Body of pancreas (tissue), 4 donors: Measurements from ENCODE around the gene CRELD2. TPM values are rescaled to one million over a fixed set of nuclear protein-coding genes. Genes with fewer than 3 reads are reported as not detected.

Experiments
- ATAC-seq: fragments of 150-250 bp; one replicate; pipeline ENCODE4 v1.9.1; 2016
- DNase-seq, 4 donors: peaks; one replicate each; pipeline ENCODE4 v3.0.0-alpha.2; 2019
- H3K27ac ChIP-seq, 4 donors: fragments of 200-600 bp; sonication (generic); 1 replicate in 3 of 4; 2 replicates in 1 of 4; pipeline versions ENCODE4 v1.5.1 to v1.6.1; 2016 to 2019; ENCODE audit warnings: mild to moderate bottlenecking in 1 of 4, mixed read lengths in 1 of 4, moderate library complexity in 1 of 4
- H3K27me3 ChIP-seq, 2 donors: fragments of 200-600 bp; sonication (generic); one replicate each; pipeline ENCODE4 v1.6.0; 2016; ENCODE audit warnings: mild to moderate bottlenecking in 1 of 2
- H3K36me3 ChIP-seq, 2 donors: fragments of 200-600 bp; sonication (generic); replicated peaks in 1 of 2; 2 replicates each; pipeline ENCODE4 v1.5.1; 2016; ENCODE audit warnings: low read depth in 2 of 2; ENCODE audit not compliant: insufficient read depth in 1 of 2
- H3K4me1 ChIP-seq: fragments of 200-600 bp; sonication (generic); one replicate; pipeline ENCODE4 v1.6.0; 2016
- H3K4me3 ChIP-seq, 2 donors: fragments of 200-600 bp; sonication (generic); 1 replicate in 1 of 2; 2 replicates in 1 of 2; pipeline ENCODE4 v1.5.1; 2016 to 2019
- H3K9me3 ChIP-seq, 3 donors: fragments of 200-600 bp; sonication (generic); 1 replicate in 2 of 3; 2 replicates in 1 of 3; pipeline ENCODE4 v1.5.1; 2016
- CTCF ChIP-seq, 7 experiments: fragments of 450-650 bp in 4 of 7; fragments of 200-600 bp in 3 of 7; sonication (generic) in 3 of 7; IDR thresholded peaks; one replicate each; pipeline ENCODE4 v1.5.1; 2016 to 2019; ENCODE audit warnings: antibody characterized with exemption in 7 of 7
- POLR2A ChIP-seq, 3 donors: fragments of 450-650 bp; IDR thresholded peaks; one replicate each; pipeline ENCODE4 v1.6.1; 2016; ENCODE audit warnings: antibody characterized with exemption in 3 of 3, mild to moderate bottlenecking in 2 of 3
- WGBS, 2 donors: methylation state at CpG; one replicate each; pipeline ENCODE4 v1.1.5; 2017; 5-methylcytosine and 5-hydroxymethylcytosine counted together
- intact Hi-C: fragments of 100-400 bp; cut with DNase I; formaldehyde crosslinking; loops from one replicate; pipeline ENCODE4 v1.15.1; 2023
- total RNA-seq, 2 donors: library from RNA; depleted of rRNA; stranded (reverse); fragments of >200 nt; gene quantifications; one replicate each; pipeline ENCODE4 v1.1.0, GENCODE V29; 2016

The CRELD2 gene
- total RNA-seq, 2 donors from 2014 or later = 73.9 to 201 TPM

- TF ChIP-seq CTCF (IDR thresholded peaks at IDR 0.05) (no peak), POLR2A (IDR thresholded peaks at IDR 0.05) (no peak)
- intact Hi-C loops = loop anchor here (2.0 kb wide), 1 partner anchor 104 kb away; no protein-coding TSS in a partner anchor
- 86 to 90% methylated on average over 11 to 15 of the region's 18 CpGs for WGBS, 2 donors
Observed at GRCh38 chr22:49926916-49927315, 8.5 kb downstream of the CRELD2 start.

GRCh38 chr22:49927483-49928184 is 9.2 kb downstream of the CRELD2 start:
- no peak for DNase-seq
- peaks cover 0 to 2% of the 10 kb centered on the region in 2 donors for H3K36me3 ChIP-seq
- no peaks in the 10 kb centered on the region for H3K27me3 ChIP-seq
- H3K27ac ChIP-seq = no peak overlapping the region
- WGBS, 2 donors = 88 to 89% methylated on average over 22 to 26 of the region's 26 CpGs
- TF ChIP-seq CTCF (IDR thresholded peaks at IDR 0.05) (no peak), POLR2A (IDR thresholded peaks at IDR 0.05) (no peak)
- no peak for ATAC-seq
- H3K4me3 ChIP-seq = no peak overlapping the region
- intact Hi-C loops = loop anchor here (2.0 kb wide), 1 partner anchor 103 kb away; no protein-coding TSS in a partner anchor
- no peaks in the 10 kb centered on the region for H3K9me3 ChIP-seq
- peaks cover 20% of the 10 kb centered on the region for H3K4me1 ChIP-seq

More at GRCh38 chr22:49926916-49927315, 8.5 kb downstream of the CRELD2 start:
- no peaks in the 10 kb centered on the region for H3K27me3 ChIP-seq
- no peak overlapping the region for H3K27ac ChIP-seq
- no peak for DNase-seq
- H3K36me3 ChIP-seq = peaks cover 0 to 2% of the 10 kb centered on the region in 2 donors
- H3K4me3 ChIP-seq = no peak overlapping the region
- peaks cover 20% of the 10 kb centered on the region for H3K4me1 ChIP-seq
- no peaks in the 10 kb centered on the region for H3K9me3 ChIP-seq
- ATAC-seq = no peak

- ATAC-seq (no peak), DNase-seq (no peak)
- H3K4me3 ChIP-seq = no peak overlapping the region
- intact Hi-C loops = no loop called here
- H3K27ac ChIP-seq = no peak overlapping the region
- peaks cover 0 to 2% of the 10 kb centered on the region in 2 donors for H3K36me3 ChIP-seq
- 87 to 94% methylated on average over 2 to 8 of the region's 8 CpGs for WGBS, 2 donors
- no peaks in the 10 kb centered on the region for H3K9me3 ChIP-seq
- peaks cover 25% of the 10 kb centered on the region for H3K4me1 ChIP-seq
- no peaks in the 10 kb centered on the region for H3K27me3 ChIP-seq
- TF ChIP-seq POLR2A (IDR thresholded peaks at IDR 0.05) (no peak), CTCF (IDR thresholded peaks at IDR 0.05) (no peak)
Observed at GRCh38 chr22:49928185-49928495, 9.7 kb downstream of the CRELD2 start.

- Histone ChIP-seq H3K27ac (no peak overlapping the region), H3K4me3 (no peak overlapping the region), H3K36me3 (peaks cover 0 to 2% of the 10 kb centered on the region in 2 donors), H3K4me1 (peaks cover 30% of the 10 kb centered on the region), H3K27me3 (no peaks in the 10 kb centered on the region), H3K9me3 (no peaks in the 10 kb centered on the region)
- no peak for ATAC-seq
- intact Hi-C loops = no loop called here
- no peak for TF ChIP-seq CTCF (IDR thresholded peaks at IDR 0.05)
- no peak for TF ChIP-seq POLR2A (IDR thresholded peaks at IDR 0.05)
- 29 to 44% methylated on average over 14 to 31 of the region's 38 CpGs for WGBS, 2 donors
- DNase-seq = no peak
Observed at GRCh38 chr22:49928555-49929210, 10.2 kb downstream of the CRELD2 start.
